OCI-LY3 (cell line): ENCODE data around the gene CDH4.

Source experiments
- CTCF ChIP-seq: fragments of 200-600, 300-600 bp; sonication (generic); IDR thresholded peaks from 2 replicates; pipeline ENCODE4 v1.5.1; 2014; ENCODE audit warnings: antibody characterized with exemption, low read length, low read depth
- EZH2phosphoT487 ChIP-seq: fragments of 200-600 bp; shearing (Covaris generic); IDR thresholded peaks from 2 replicates; pipeline ENCODE4 v1.6.1; 2018; ENCODE audit warnings: antibody characterized with exemption, mixed run types, low read depth

GRCh38 chr20:61442718-61443117 is 190.7 kb downstream of the CDH4 start:
- TF ChIP-seq CTCF (no peak), EZH2phosphoT487 (no peak)
